Measurements from ENCODE around the gene XRCC2. TPM values are rescaled to one million over a fixed set of nuclear protein-coding genes. Genes with fewer than 3 reads are reported as not detected.
"Not testable (repeated sequence)": the region's sequence is repeated elsewhere in the genome, so short reads cannot be mapped to it uniquely, and the experiment has no call there.

XRCC2 gene
- total RNA-seq, 1 experiment from 2014 or later: 5.2 TPM

GRCh38 chr7:152692196-152692595 is 16.3 kb upstream of the XRCC2 start:
- H3K27me3 Mint-ChIP-seq (ENCODE audit: insufficient read depth, unreplicated experiment); H3K4me3 Mint-ChIP-seq (ENCODE audit: unreplicated experiment); POLR2A ChIA-PET; H3K9me3 Mint-ChIP-seq (ENCODE audit: unreplicated experiment); intact Hi-C loops (cut with micrococcal nuclease); BruUV-seq (replicated peaks); H3K36me3 Mint-ChIP-seq (ENCODE audit: insufficient read depth, unreplicated experiment); H3K4me1 Mint-ChIP-seq (ENCODE audit: insufficient read depth, unreplicated experiment); DNase-seq (ENCODE audit: unreplicated experiment); H3K27ac Mint-ChIP-seq (ENCODE audit: low read depth, unreplicated experiment): not testable (repeated sequence)
- CTCF ChIA-PET: interaction anchor here (0.6 kb wide), 1 partner anchor 248 kb away, joined by 3 read pairs; no protein-coding TSS in a partner anchor

- H3K27me3 Mint-ChIP-seq (ENCODE audit: insufficient read depth, unreplicated experiment): no peaks in the 10 kb centered on the region
- H3K4me3 Mint-ChIP-seq (ENCODE audit: unreplicated experiment): no peak overlapping the region
- intact Hi-C loops (cut with micrococcal nuclease): no loop called here
- POLR2A ChIA-PET: no interaction called here
- H3K4me1 Mint-ChIP-seq (ENCODE audit: insufficient read depth, unreplicated experiment): no peaks in the 10 kb centered on the region
- H3K27ac Mint-ChIP-seq (ENCODE audit: low read depth, unreplicated experiment): no peak overlapping the region
- BruUV-seq (replicated peaks): no TSS peak
- CTCF ChIA-PET: interaction anchor here (0.7 kb wide), 1 partner anchor 52 kb away, joined by 3 read pairs; no protein-coding TSS in a partner anchor
- no peaks in the 10 kb centered on the region for H3K9me3 Mint-ChIP-seq (ENCODE audit: unreplicated experiment)
- H3K36me3 Mint-ChIP-seq (ENCODE audit: insufficient read depth, unreplicated experiment): no peaks in the 10 kb centered on the region
- TF ChIP-seq CTCF (IDR thresholded peaks at IDR 0.05; ENCODE audit: unreplicated experiment): no peak
- DNase-seq (ENCODE audit: unreplicated experiment): no peak
These were observed 7.4 kb upstream of the XRCC2 start for GRCh38 chr7:152683297-152683696.

- H3K9me3 Mint-ChIP-seq (ENCODE audit: unreplicated experiment): no peaks in the 10 kb centered on the region
- H3K27me3 Mint-ChIP-seq (ENCODE audit: insufficient read depth, unreplicated experiment): no peaks in the 10 kb centered on the region
- H3K4me1 Mint-ChIP-seq (ENCODE audit: insufficient read depth, unreplicated experiment): peaks cover 7% of the 10 kb centered on the region
- peaks cover 4% of the 10 kb centered on the region for H3K36me3 Mint-ChIP-seq (ENCODE audit: insufficient read depth, unreplicated experiment)
- no TSS peak for BruUV-seq (replicated peaks)
- TF ChIP-seq CTCF (IDR thresholded peaks at IDR 0.05; ENCODE audit: unreplicated experiment): no peak
- ChIA-PET CTCF (interaction anchor here (0.6 to 1.2 kb wide), 3 partner anchors 8 to 349 kb away, joined by 3 to 4 read pairs (median 4); no protein-coding TSS in a partner anchor), POLR2A (no interaction called here)
- intact Hi-C loops (cut with micrococcal nuclease): loop anchor here (5.0 to 10.0 kb wide), 2 partner anchors 213 to 241 kb away; partner anchors contain the start of gene KMT2C
- H3K27ac Mint-ChIP-seq (ENCODE audit: low read depth, unreplicated experiment): no peak overlapping the region
- DNase-seq (ENCODE audit: unreplicated experiment): no peak
- peak overlapping the region; percentile 62 for H3K4me3 Mint-ChIP-seq (ENCODE audit: unreplicated experiment)
These were observed 2.1 kb upstream of the XRCC2 start for GRCh38 chr7:152677808-152678670.

GRCh38 chr7:152674860-152675758 is 832 bp downstream of the XRCC2 start:
- TSS peak; percentile 58 for BruUV-seq (replicated peaks)
- Mint-ChIP-seq H3K27ac (ENCODE audit: low read depth, unreplicated experiment) (peak overlapping the region; percentile 74), H3K4me3 (ENCODE audit: unreplicated experiment) (peak overlapping the region; percentile 81), H3K4me1 (ENCODE audit: insufficient read depth, unreplicated experiment) (peaks cover 7% of the 10 kb centered on the region), H3K9me3 (ENCODE audit: unreplicated experiment) (no peaks in the 10 kb centered on the region), H3K27me3 (ENCODE audit: insufficient read depth, unreplicated experiment) (no peaks in the 10 kb centered on the region), H3K36me3 (ENCODE audit: insufficient read depth, unreplicated experiment) (peaks cover 4% of the 10 kb centered on the region)
- ChIA-PET POLR2A (interaction anchor here (0.6 to 1.4 kb wide), 8 partner anchors 9 to 333 kb away, joined by 3 to 6 read pairs (median 4); no protein-coding TSS in a partner anchor), CTCF (interaction anchor here (1.3 kb wide), 1 partner anchor 241 kb away, joined by 3 read pairs; no protein-coding TSS in a partner anchor)
- no peak for TF ChIP-seq CTCF (IDR thresholded peaks at IDR 0.05; ENCODE audit: unreplicated experiment)
- peak; percentile 39 for DNase-seq (ENCODE audit: unreplicated experiment)
- intact Hi-C loops (cut with micrococcal nuclease): loop anchor here (5.0 to 10.0 kb wide), 2 partner anchors 210 to 238 kb away; partner anchors contain the start of gene KMT2C

All from MCF 10A (cell line).